22Rv1 (cell line): ENCODE data around the gene KRTAP27-1.

Experiments used
- ZFX ChIP-seq: fragments of 450-650 bp; IDR thresholded peaks from 2 replicates; pipeline ENCODE4 v1.6.1; 2017; ENCODE audit warnings: antibody characterized with exemption, borderline replicate concordance
- TF ChIP-seq, protein P1 (sequence below): fragments of 450-650 bp; IDR thresholded peaks from 2 replicates; pipeline ENCODE4 v1.5.1; 2017; ENCODE audit warnings: mild to moderate bottlenecking

DNA sequence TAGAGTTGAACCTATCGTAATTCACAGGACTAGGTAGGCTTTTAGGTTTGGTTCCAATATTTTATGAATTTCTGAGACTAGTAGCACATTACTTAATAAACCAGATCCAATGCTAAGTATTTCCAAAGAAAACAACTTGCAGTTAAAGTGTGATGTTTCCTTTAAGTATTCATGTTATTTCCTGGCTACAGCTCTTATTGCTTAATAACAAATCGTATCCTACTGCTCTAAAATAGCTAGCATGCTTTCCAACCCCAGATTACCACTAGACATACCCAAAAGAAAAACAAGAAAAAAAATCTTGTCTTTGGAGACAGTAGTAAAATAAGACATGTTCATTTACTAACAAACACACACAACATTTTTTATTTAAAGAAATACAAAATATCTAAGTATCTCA, 898 bp downstream of the KRTAP27-1 start:
- TF ChIP-seq, protein P1, sequence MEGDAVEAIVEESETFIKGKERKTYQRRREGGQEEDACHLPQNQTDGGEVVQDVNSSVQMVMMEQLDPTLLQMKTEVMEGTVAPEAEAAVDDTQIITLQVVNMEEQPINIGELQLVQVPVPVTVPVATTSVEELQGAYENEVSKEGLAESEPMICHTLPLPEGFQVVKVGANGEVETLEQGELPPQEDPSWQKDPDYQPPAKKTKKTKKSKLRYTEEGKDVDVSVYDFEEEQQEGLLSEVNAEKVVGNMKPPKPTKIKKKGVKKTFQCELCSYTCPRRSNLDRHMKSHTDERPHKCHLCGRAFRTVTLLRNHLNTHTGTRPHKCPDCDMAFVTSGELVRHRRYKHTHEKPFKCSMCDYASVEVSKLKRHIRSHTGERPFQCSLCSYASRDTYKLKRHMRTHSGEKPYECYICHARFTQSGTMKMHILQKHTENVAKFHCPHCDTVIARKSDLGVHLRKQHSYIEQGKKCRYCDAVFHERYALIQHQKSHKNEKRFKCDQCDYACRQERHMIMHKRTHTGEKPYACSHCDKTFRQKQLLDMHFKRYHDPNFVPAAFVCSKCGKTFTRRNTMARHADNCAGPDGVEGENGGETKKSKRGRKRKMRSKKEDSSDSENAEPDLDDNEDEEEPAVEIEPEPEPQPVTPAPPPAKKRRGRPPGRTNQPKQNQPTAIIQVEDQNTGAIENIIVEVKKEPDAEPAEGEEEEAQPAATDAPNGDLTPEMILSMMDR = no peak
- TF ChIP-seq ZFX = no peak
